Mucosa of descending colon (tissue), 3 donors: Measurements from ENCODE around the gene THBS3. TPM values are rescaled to one million over a fixed set of nuclear protein-coding genes. Genes with fewer than 3 reads are reported as not detected.

Experiments used
- ATAC-seq: fragments of 200-7000 bp; cut with Tn5 transposase; one replicate; pipeline ENCODE4 v1.9.1; 2020; ENCODE audit warnings: mild to moderate bottlenecking, moderate library complexity
- DNase-seq, 3 donors: peaks; one replicate each; pipeline ENCODE4 v3.0.0-alpha.2; 2020
- H3K36me3 ChIP-seq: fragments of 200-600 bp; one replicate; pipeline ENCODE4 v1.8.0; 2021; ENCODE audit warnings: low read depth, mild to moderate bottlenecking
- H3K4me1 ChIP-seq: fragments of 200-600 bp; one replicate; pipeline ENCODE4 v1.8.0; 2021; ENCODE audit warnings: low read depth, mild to moderate bottlenecking
- H3K4me3 ChIP-seq: fragments of 200-600 bp; one replicate; pipeline ENCODE4 v1.8.0; 2021; ENCODE audit warnings: mild to moderate bottlenecking
- H3K9me3 ChIP-seq: fragments of 200-600 bp; one replicate; pipeline ENCODE4 v1.8.0; 2021; ENCODE audit warnings: mild to moderate bottlenecking
- CTCF ChIP-seq: fragments of 200-600 bp; IDR thresholded peaks from one replicate; pipeline ENCODE4 v1.8.0; 2022; ENCODE audit warnings: antibody characterized with exemption, mild to moderate bottlenecking
- intact Hi-C, 2 donors: fragments of 100-400 bp; cut with DNase I in 1 of 2; cut with micrococcal nuclease in 1 of 2; formaldehyde crosslinking; loops; one replicate each; pipeline versions ENCODE4 v1.11.0 to v1.11.1; 2022; cut with DNase I, micrococcal nuclease
- long read RNA-seq, 2 donors: library from polyadenylated mRNA; unstranded; transcript quantifications; one replicate each; pipeline ENCODE4 v2.0.0, GENCODE V29; 2019 to 2021
- total RNA-seq, 3 donors: library from RNA; stranded (reverse); fragmentation: NEBNext Ultra II Directional in 2 of 3; extraction: Animal tissue kit (Norgen Biotek cat#: 25700) in 2 of 3; gene quantifications; one replicate each; pipeline versions ENCODE4 v1.2.1 to v1.2.4, GENCODE V29; 2021 to 2023
- donor health status: DM: no; HTN: no; CAD: no; lungs with moderate emphysema.
- donor health status: DM: no; HTN: no; CAD: no.
- donor health status: DM: no; HTN: yes; CAD: no.

The THBS3 gene
- total RNA-seq, result 10 to 100 TPM; 22.4 to 35.9 (median 33.9) TPM
- long read RNA-seq, donor 1, transcript THBS3-201 (23 exons, 3,145 nt), result major isoform, 5 of 33 reads
- long read RNA-seq, donor 1, partial matches to known transcripts, result 7 of 33 reads
- long read RNA-seq, donor 1, other reads (novel, unspliced or antisense), result 20 of 33 reads
- long read RNA-seq, donor 2, partial matches to known transcripts, result 1 of 4 reads
- long read RNA-seq, donor 2, other reads (novel, unspliced or antisense), result 2 of 4 reads

- ATAC-seq (peak; percentile 10), DNase-seq (peak in 2 of 3 donors; percentile 38 to 65)
- Histone ChIP-seq H3K4me1 (peaks cover 20% of the 10 kb centered on the region), H3K4me3 (peak within 1 kb of the TSS; percentile 78), H3K9me3 (no peaks in the 10 kb centered on the region), H3K36me3 (no peaks in the 10 kb centered on the region)
- TF ChIP-seq CTCF, result no peak
- intact Hi-C loops, result no loop called here
Observed at GRCh38 chr1:155207806-155208540, at the start of gene THBS3. Gene THBS3 (minus strand): TSS chr1:155207897. CDS start chr1:155207876, 21 bp downstream.

- H3K36me3 ChIP-seq, result no peaks in the 10 kb centered on the region
- intact Hi-C loops, result loop anchor here in 1 of 2 donors (10.0 kb wide), 1 partner anchor 69 kb away; the partner anchor contains the start of gene RUSC1
- ATAC-seq, result no peak
Observed at GRCh38 chr1:155256058-155256852, 48.6 kb upstream of the THBS3 start.

GRCh38 chr1:155255243-155256007 lies 47.7 kb upstream of the THBS3 start, which contains the start of gene ENTREP3:
Gene ENTREP3 (minus strand): TSS chr1:155255483. CDS start chr1:155254877, 606 bp downstream.
- Histone ChIP-seq H3K36me3 (no peaks in the 10 kb centered on the region), H3K4me3 (peak within 1 kb of the TSS; percentile 63), H3K9me3 (no peaks in the 10 kb centered on the region), H3K4me1 (peaks cover 9% of the 10 kb centered on the region)
- intact Hi-C loops, result loop anchor here in 1 of 2 donors (10.0 kb wide), 1 partner anchor 69 kb away; the partner anchor contains the start of gene RUSC1
- DNase-seq (peak; percentile 91 to 93 (median 91)), ATAC-seq (peak; percentile 90)
- no peak for TF ChIP-seq CTCF

More at GRCh38 chr1:155256058-155256852, 48.6 kb upstream of the THBS3 start:
- Histone ChIP-seq H3K9me3 (no peaks in the 10 kb centered on the region), H3K4me1 (peaks cover 16% of the 10 kb centered on the region), H3K4me3 (peak overlapping the region; percentile 63)
- no peak for TF ChIP-seq CTCF
- no peak for DNase-seq

GRCh38 chr1:155254714-155255242 lies 47.1 kb upstream of the THBS3 start:
- peak overlapping the region; percentile 63 for H3K4me3 ChIP-seq
- intact Hi-C loops, result loop anchor here in 1 of 2 donors (10.0 kb wide), 1 partner anchor 70 kb away; the partner anchor contains the start of gene RUSC1
- H3K4me1 ChIP-seq, result peaks cover 10% of the 10 kb centered on the region
- TF ChIP-seq CTCF, result no peak
- no peaks in the 10 kb centered on the region for H3K9me3 ChIP-seq
- no peaks in the 10 kb centered on the region for H3K36me3 ChIP-seq
- DNase-seq (peak; percentile 23 to 71 (median 62)), ATAC-seq (peak; percentile 15)
